Neural cell (in vitro differentiated cells): ENCODE data around the gene RHEBL1.

ENCODE experiments used
- POLR2AphosphoS5 ChIP-seq: IDR thresholded peaks from 2 replicates; pipeline ENCODE4 v1.6.1; 2012
- TF ChIP-seq, protein P1 (sequence below): fragments of 450-650 bp; IDR thresholded peaks from 2 replicates; pipeline ENCODE4 v1.5.1; 2014; ENCODE audit warnings: antibody characterized with exemption, mild to moderate bottlenecking, moderate library complexity; ENCODE audit not compliant: poor library complexity, severe bottlenecking

DNA sequence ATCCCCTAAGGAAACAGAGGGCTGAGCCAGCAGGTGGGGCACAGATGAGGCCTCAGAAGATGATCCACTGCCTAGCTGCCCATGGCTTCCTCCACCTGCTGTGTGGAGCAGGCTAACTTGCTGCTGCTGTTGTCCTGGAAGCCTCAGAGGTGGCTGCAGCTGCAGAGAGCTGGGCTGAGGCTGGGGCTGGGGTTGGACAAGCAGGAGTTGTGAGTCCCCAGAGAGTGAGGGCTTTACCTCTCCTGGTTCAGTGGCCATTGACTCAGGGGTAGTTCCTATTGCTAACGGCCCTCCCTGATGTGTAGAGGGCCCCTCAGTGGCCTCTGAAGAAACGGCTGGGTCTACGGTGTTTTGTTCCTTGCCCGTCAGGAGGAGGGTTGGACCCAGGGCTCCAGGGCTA is 37.5 kb downstream of the RHEBL1 start:
- TF ChIP-seq, protein P1, sequence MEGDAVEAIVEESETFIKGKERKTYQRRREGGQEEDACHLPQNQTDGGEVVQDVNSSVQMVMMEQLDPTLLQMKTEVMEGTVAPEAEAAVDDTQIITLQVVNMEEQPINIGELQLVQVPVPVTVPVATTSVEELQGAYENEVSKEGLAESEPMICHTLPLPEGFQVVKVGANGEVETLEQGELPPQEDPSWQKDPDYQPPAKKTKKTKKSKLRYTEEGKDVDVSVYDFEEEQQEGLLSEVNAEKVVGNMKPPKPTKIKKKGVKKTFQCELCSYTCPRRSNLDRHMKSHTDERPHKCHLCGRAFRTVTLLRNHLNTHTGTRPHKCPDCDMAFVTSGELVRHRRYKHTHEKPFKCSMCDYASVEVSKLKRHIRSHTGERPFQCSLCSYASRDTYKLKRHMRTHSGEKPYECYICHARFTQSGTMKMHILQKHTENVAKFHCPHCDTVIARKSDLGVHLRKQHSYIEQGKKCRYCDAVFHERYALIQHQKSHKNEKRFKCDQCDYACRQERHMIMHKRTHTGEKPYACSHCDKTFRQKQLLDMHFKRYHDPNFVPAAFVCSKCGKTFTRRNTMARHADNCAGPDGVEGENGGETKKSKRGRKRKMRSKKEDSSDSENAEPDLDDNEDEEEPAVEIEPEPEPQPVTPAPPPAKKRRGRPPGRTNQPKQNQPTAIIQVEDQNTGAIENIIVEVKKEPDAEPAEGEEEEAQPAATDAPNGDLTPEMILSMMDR = no peak
- no peak for TF ChIP-seq POLR2AphosphoS5
